Measurements from ENCODE around the gene ESPNL.

- TF ChIP-seq, protein P1, sequence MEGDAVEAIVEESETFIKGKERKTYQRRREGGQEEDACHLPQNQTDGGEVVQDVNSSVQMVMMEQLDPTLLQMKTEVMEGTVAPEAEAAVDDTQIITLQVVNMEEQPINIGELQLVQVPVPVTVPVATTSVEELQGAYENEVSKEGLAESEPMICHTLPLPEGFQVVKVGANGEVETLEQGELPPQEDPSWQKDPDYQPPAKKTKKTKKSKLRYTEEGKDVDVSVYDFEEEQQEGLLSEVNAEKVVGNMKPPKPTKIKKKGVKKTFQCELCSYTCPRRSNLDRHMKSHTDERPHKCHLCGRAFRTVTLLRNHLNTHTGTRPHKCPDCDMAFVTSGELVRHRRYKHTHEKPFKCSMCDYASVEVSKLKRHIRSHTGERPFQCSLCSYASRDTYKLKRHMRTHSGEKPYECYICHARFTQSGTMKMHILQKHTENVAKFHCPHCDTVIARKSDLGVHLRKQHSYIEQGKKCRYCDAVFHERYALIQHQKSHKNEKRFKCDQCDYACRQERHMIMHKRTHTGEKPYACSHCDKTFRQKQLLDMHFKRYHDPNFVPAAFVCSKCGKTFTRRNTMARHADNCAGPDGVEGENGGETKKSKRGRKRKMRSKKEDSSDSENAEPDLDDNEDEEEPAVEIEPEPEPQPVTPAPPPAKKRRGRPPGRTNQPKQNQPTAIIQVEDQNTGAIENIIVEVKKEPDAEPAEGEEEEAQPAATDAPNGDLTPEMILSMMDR (IDR thresholded peaks at IDR 0.05) = no peak
- no peak for TF ChIP-seq POLR2A (IDR thresholded peaks at IDR 0.05)
These were observed 5.6 kb upstream of the ESPNL start for GRCh38 chr2:238094438-238095022.

Measured in lower leg skin (tissue), 3 donors.